Upper lobe of left lung (tissue), 4 donors: ENCODE results near the gene CUBN.

ENCODE experiments used
- CTCF ChIP-seq, 6 experiments: fragments of 450-650 bp in 4 of 6; fragments of 200-600 bp in 2 of 6; sonication (generic) in 2 of 6; IDR thresholded peaks; one replicate each; pipeline ENCODE4 v1.5.1; 2016 to 2019; ENCODE audit warnings: antibody characterized with exemption in 6 of 6
- EP300 ChIP-seq, 4 donors: sonication (generic); formaldehyde crosslinking; IDR thresholded peaks; one replicate each; pipeline ENCODE4 v1.5.1; 2017; ENCODE audit warnings: antibody characterized with exemption in 4 of 4, control low read depth in 2 of 4
- POLR2A ChIP-seq, 4 donors: fragments of 450-650 bp; IDR thresholded peaks; one replicate each; pipeline ENCODE4 v1.5.1; 2016 to 2017; ENCODE audit warnings: antibody characterized with exemption in 4 of 4, mild to moderate bottlenecking in 2 of 4
- POLR2AphosphoS5 ChIP-seq, 2 donors: sonication (generic); formaldehyde crosslinking; IDR thresholded peaks; one replicate each; pipeline ENCODE4 v1.5.1; 2017; ENCODE audit warnings: antibody characterized with exemption in 2 of 2

GRCh38 chr10:16923309-16923708 is 206.3 kb downstream of the CUBN start:
- TF ChIP-seq CTCF (IDR thresholded peaks at IDR 0.05) (no peak), POLR2A (IDR thresholded peaks at IDR 0.05) (no peak), POLR2AphosphoS5 (IDR thresholded peaks at IDR 0.05) (no peak), EP300 (IDR thresholded peaks at IDR 0.05) (no peak)
